GM18867 (cell line): ENCODE results near the gene FOXN3.

Source experiments
- ATAC-seq: cut with Tn5 transposase; IDR thresholded peaks from one replicate; pipeline ENCODE4 v1.9.1; 2021; ENCODE audit warnings: mild to moderate bottlenecking, moderate library complexity; ENCODE audit not compliant: unreplicated experiment

Gene FOXN3

GRCh38 chr14:89417091-89417464 lies at the start of gene FOXN3:
TSS of gene FOXN3 (minus strand) at chr14:89417233. CDS start at chr14:89412476, 4,757 bp downstream.
- ATAC-seq = peak; percentile 52

- ATAC-seq = peak; percentile 95
These were observed 49.5 kb upstream of the FOXN3 start for GRCh38 chr14:89466484-89466883.

- ATAC-seq = no peak
These were observed 48.8 kb upstream of the FOXN3 start for GRCh38 chr14:89465876-89466275.

GRCh38 chr14:89461256-89461655 lies 44.2 kb upstream of the FOXN3 start:
- ATAC-seq = no peak

GRCh38 chr14:89458713-89459420 lies 41.8 kb upstream of the FOXN3 start:
- ATAC-seq = no peak

- ATAC-seq = no peak
These were observed 40.0 kb upstream of the FOXN3 start for GRCh38 chr14:89457007-89457406.

- no peak for ATAC-seq
These were observed 38.4 kb upstream of the FOXN3 start for GRCh38 chr14:89455412-89455811.

- ATAC-seq = no peak
These were observed 38.0 kb upstream of the FOXN3 start for GRCh38 chr14:89454996-89455395.

GRCh38 chr14:89452281-89452680 lies 35.2 kb upstream of the FOXN3 start:
- ATAC-seq = no peak

GRCh38 chr14:89451229-89451628 lies 34.2 kb upstream of the FOXN3 start:
- ATAC-seq = no peak

GRCh38 chr14:89447182-89447944 lies 30.3 kb upstream of the FOXN3 start:
- no peak for ATAC-seq

- ATAC-seq = no peak
These were observed 28.4 kb upstream of the FOXN3 start for GRCh38 chr14:89445273-89445973.

- no peak for ATAC-seq
These were observed 27.6 kb upstream of the FOXN3 start for GRCh38 chr14:89444516-89445125.

- no peak for ATAC-seq
These were observed 27.0 kb upstream of the FOXN3 start for GRCh38 chr14:89444044-89444443.

GRCh38 chr14:89443042-89443629 lies 26.1 kb upstream of the FOXN3 start:
- no peak for ATAC-seq

- no peak for ATAC-seq
These were observed 25.2 kb upstream of the FOXN3 start for GRCh38 chr14:89442280-89442679.

GRCh38 chr14:89440986-89441909 lies 24.2 kb upstream of the FOXN3 start:
- ATAC-seq = no peak

- ATAC-seq = no peak
These were observed 19.0 kb upstream of the FOXN3 start for GRCh38 chr14:89435892-89436656.

- ATAC-seq = no peak
These were observed 18.5 kb upstream of the FOXN3 start for GRCh38 chr14:89435492-89435891.
